Activated CD8-positive, alpha-beta memory T cell treated with anti-CD3 and anti-CD28 coated beads, Interleukin-2, amount 50 U/mL, for 1 hour (primary cell): ENCODE data around the gene PGLYRP2.
"Not testable (repeated sequence)": the region's sequence is repeated elsewhere in the genome, so short reads cannot be mapped to it uniquely, and the experiment has no call there.

ENCODE experiments used
- DNase-seq: peaks from one replicate; pipeline ENCODE4 v3.0.0-alpha.2; 2020; ENCODE audit errors: extremely low read depth

PGLYRP2 gene

DNA sequence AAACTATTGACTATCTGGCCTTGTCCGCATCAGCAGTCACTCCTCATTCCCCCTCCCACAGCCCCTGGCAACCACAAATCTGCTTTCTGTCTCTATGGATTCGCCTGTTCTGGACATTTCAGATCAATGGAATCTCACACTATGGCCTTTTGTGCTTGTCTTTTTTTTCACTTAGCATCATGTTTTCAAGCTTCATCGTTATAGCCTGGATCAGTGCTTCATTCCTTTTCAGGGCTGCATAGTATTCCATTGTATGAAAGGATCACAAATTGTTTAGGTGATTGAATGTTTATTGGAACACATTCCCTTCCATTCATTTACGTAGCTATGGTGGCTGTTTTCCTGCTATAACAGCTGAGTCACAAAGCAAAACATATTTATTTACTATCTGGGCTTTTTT lies 7.7 kb upstream of the PGLYRP2 start:
- DNase-seq, result no peak

DNA sequence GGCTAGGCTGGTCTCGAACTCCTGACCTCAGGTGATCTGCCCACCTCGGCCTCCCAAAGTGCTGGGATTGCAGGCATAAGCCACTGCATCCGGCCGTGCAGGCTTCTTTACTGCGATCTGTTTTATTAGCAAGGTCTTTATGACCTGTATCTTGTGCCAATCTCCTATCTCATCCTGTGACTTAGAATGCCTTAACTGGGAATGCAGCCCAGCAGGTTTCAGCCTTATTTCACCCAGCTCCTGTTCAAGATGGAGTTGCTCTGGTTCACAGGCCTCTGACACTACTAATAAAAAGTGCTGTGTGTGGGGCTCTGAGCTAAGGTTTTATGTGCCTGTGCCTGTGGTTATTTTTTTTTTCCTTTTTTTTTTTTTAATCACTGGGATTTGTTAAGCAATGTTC lies 6.5 kb upstream of the PGLYRP2 start:
- DNase-seq, result not testable (repeated sequence)

DNA sequence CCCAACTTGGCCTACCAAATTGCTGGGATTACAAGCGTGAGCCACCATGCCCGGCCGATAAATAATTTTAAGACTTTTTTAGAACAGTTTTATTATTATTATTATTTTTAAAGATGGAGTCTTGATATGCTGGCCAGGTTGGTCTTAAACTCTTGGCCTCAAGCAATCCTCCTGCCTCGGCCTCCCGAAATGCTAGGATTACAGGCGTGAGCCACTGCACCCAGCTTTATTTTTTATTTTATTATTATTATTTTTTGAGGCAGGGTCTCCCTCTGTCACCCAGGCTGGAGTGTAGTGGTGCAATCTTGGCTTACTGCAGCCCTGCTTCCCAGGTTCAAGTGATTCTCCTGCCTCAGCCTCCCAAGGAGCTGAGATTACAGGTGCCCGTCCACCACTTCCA lies 1.7 kb upstream of the PGLYRP2 start:
- not testable (repeated sequence) for DNase-seq

DNA sequence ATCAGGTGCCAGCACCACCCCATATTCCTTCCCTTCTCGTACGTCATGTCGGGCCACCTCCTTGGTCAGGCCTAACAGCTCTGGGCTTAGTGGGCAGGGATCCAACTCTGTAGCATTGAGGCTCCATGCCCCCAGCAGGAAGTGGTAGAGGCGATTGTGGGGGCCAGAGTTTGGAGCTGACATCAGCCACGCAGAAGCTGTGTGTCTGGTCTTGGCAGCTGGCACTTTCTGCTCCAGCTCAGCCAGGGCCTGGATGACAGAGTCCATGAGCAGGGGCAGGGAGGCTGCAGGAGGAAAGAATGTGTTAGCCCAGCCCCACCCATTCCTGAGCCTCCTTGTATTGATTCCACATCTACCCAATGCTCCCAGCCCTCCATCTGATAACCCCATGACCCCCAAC lies 3.0 kb downstream of the PGLYRP2 start:
- no peak for DNase-seq

DNA sequence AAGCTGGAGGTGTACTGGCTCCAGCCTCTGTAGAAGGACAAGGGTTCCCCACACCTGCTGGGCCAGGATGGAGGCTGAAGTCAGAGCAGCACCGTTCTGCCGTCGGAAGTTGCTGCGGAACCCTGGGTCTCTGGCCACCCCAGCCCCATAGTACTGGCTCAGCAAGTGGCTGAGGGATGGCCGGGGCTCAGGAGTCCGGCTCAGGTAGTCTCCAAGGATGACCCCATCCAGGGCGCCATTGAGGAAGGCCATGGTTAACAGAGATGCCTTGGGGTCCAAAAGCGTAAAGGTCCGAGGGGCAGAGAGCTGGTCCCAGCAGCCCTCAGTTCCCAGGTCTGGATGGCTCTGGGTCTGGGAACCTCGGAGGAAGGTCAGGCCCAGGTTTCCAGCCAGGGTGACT lies 3.7 kb downstream of the PGLYRP2 start:
- no peak for DNase-seq

DNA sequence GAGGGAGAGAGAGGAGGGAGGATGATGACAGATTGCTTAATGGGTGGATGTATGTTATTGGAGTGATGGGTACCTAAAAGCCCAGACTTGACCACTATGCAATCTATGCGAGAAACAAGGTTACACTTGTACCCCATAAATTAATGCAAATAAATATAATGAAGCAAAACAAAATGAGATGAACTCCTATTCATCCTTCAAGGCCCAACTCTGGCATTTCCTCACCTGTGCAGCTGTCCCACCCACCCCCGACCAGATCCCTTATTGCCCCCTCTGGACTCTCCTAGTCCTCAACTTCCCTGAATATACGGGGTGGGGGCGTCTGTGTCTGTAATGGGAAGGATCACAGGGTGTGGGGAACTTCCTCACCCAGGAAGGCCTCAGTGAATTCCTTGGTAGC lies 4.1 kb downstream of the PGLYRP2 start:
- DNase-seq, result no peak

DNA sequence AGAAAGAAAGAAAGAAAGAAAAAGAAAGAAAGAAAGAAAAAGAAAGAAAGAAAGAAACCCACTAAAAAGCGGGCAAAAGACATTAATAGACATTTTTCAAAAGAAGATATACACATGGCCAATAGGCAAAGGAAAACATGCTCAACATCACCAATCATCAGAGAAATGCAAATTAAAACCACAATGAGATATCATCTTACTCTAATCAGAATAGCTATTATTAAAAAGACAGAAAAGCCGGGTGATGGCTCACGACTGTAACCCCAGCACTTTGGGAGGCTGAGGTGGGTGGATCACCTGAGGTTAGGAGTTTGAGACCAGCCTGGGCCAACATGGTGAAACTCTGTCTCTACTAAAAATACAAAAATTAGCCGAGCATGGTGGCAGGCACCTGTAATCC lies 5.5 kb downstream of the PGLYRP2 start:
- DNase-seq, result not testable (repeated sequence)

DNA sequence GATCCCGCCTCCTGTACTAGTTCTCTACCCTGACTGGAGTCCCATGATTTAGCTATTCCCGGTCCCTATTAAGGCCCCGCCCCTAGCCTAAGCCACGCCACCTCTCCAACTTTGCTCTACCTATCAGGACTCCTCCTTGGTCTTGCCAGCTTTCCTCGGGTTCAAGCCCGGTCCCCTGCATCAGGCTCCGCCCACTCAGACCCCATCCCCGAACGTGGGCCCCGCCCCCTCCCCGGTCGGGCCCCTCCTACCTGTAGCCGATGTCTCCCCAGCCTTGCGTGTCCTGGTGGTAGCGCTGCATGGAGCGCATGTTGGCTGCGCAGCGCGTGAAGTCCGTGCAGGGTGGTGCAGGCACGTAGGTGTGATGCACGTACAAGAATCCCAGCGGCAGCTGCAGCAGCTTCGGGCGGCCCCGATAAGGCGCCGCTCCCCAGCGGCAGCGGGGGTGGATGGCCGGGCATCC lies 7.6 kb downstream of the PGLYRP2 start:
- no peak for DNase-seq

DNA sequence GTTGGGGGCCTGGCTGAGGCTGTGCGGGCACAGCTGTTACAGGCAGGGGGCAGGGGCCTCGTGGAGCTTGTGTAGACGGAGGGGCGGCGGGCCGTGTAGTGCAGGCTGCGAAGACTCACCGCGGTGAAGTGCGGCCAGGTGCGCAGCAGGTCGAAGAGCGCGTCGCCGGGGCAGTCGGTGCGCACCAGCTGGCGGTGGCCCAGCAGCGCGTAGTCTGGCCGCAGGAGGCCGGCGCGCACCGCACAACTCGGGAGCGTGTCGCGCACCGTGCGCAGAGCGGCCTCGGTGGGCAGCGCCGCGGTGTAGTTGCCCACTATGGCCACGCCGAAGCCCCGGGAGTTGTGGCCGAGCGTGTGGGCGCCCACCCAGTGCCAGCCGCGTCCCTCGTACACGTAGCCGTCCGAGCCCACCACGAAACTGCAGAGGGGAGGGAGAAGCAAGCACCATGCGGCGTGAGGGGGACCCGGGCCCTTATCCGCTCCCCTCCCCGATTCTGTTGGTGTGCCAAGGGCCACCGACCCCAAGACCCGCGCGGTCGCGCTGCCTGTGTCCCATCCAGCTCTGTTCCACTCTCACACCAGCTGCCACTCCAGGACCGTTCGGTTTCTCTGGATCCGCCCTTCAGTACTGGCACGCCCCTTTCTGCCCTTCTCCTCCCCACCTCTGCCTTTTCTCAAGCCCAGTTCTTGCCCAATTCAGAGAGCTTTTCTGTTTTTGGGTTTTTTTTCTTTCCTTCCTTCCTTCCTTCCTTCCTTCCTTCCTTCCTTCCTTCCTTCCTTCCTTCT lies 9.6 kb downstream of the PGLYRP2 start:
- no peak for DNase-seq

DNA sequence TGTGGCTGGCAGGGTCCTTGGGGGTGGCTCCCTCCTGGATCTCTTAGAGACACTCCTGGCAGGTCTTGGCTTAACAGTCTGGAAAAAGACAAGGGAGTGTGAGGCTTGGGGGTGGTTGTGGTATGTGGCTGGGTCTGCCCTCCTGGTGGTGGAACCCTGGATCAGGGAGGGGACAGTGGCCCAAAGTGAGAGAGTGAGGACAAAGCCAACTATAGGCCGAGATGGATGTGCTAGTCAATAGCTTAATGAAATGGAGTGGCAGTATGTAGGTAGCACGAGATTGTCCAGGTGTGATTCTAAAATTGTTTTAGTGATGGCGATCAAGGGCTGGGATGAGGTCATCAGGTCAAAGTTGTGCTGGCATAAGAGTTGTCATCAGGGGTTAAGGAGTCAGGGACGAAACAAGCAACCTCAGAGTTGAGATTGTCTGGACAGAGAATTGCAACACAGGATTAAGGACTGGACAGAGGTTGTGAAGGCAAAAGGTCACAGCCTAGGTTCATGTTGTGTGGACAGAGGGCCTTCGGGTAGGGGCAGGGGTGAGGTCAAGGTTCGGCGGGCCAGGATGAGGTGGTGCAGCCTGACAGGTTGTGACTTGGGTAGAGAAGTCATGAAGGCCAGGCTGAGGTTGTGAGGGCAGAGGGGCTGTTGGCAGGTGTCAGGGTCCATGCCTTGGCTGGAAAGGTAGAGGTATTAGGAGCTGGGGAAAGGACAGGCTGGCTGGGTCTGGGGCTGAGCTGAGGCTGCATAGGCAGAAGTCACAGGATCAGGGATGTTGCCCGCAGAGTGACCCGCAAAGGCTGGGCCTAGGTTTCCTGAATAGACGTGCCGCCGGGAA lies 10.4 kb downstream of the PGLYRP2 start:
- DNase-seq, result no peak

DNA sequence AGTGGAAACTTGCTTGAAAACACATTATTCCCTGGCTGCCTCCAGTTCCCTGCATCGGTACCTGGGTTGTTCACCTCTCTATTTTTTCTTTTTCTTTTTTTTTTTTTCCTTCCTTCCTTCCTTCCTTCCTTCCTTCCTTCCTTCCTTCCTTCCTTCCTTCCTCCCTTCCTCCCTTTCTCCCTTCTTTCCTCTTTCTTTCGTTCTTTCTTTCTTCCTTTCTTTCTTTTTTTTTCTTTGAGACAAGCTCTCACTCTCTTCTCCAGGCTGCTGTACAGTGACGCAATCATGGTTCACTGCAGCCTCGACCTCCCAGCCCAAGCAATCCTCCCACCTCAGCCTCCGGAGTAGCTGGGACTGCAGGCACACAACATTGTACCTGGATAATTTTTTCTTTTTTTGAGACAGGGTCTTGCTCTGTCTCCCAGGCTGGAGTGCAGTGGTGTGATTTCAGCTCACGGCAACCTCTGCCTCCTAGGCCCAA lies 11.5 kb downstream of the PGLYRP2 start:
- no peak for DNase-seq

DNA sequence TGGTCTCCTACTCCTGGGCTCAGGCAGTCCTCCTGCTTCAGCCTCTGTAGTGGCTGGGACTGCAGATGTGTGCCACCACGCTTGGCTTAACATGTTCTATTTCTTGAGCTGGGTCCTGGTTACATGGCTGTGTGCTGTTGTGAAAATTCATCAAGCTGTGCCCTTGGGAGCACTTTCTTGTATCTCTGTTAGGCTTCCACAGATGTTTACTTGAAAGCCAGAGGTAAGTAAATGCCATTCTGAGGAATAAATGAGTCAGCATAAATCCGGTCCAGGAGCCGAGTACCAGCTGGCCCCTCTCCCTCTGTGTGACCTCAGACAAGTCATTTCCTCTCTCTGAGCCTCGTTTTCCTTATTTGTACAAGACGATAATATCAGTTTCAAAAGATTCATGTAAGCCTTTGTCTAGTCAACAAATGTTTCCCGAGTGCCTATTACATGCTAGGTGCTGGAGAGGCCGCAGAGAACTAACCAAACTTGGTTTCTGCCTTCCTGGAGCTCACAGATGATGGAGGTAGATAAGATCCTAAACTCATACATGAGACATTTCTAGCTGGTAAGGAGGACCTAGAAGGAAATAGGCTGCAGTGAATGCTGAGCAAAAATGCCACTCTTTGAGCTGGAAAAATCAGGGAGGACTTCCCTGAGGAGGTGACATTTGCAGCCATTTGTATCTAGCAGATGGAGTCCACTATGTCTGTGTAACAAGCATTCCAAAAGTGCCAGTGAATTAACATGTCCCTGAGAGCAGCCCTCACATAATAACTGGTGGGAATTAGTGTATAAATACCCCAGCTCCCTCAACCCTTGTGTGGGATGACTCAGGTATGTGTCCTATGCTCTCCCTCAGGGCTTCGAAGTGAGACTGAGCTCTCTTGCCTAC lies 12.2 kb downstream of the PGLYRP2 start:
- peak; percentile 49 for DNase-seq

DNA sequence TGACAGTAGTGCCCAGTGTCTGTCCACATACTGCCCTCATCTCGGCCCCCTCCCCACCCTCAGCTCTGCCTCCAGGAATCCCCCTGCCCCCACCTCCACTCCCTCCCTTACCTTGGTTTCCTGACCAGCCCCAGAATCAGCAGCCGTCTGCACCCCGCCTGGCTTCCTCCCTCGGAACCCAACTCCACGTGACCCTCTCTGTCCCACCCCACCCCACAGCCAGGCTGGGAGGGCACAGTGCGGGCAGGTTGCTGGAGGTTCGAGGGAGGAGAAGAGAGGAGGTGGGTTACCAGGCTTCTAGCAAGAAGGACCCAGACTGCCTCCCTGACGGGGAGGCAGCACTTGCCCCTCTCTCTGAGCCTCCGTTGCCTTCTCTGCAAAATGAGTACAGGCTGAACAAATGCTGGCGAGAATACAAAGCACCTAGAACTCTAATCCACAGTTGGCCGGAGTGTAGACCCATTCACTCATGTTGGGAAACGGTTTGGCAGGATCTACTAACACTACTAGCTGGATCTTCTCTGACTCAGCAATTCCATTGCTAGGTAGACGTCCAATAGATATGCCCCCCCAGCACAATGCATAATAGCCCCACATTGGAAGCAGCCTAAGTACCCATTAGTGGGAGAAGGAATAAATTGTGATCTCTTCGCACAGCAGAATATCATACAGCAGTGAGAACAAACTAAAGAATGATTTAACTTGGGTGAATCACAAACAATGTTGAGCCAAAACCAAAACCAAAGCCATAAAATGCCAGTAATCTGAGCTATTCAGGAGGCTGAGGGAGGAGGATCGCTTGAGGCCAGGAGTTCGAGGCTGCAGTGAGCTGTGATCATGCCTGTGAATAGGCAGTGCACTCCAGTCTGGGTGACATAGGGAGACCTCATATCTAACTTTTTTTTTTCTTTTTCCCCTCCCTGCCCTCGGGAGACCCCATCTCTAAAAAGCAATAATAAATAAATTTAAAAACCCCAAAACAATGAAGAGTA lies 14.6 kb downstream of the PGLYRP2 start, which contains the start of gene RASAL3:
Gene RASAL3, minus strand, starts transcription at position 151 of the 992 bp plus-strand sequence. CDS start 186 bp downstream, outside the sequence.
- peak; percentile 32 for DNase-seq

DNA sequence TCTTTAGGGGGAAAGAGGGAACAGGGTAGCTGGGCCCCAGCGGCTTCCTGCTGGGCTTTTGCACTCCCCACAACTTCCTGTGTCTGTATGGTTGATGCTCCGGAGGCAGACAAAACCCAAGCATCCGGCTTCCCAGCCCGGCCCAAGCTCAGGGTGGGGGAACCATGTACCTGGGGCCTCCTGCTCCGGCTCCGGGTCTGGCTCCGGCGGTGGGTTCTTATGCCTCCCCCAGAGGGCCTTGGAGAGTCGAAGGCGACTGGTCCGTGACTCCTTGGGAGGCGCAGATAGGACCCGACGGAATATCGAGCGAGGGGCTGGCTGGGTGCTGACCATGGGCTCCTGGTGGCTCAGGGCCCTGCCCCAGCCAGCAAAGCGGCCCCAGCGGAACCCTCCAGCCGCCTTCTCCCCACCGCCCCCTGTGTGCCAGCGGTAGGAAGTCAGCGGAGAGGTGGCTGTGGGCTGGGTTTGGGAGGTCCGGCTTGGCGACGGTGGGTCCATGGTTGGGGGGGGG lies 15.4 kb downstream of the PGLYRP2 start:
- DNase-seq, result peak; percentile 32

DNA sequence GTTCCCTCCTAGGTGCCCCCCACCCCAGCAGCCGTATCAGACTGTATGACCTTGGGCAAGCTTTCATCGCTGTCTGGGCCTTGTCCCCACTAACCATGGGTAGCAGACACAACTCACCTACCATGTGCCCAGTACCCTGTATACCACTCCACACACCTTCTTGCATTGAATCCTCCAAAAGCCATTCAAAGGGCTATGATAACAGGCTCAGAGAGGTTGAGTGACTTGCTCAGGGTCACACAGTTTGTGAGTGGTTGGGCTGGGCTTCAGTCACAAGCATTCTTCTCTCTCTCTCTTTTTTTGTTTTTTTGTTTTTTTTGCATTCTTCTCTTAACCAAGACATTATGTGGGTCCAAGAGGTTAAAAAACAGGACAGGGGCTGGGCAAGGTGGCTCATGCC lies 17.6 kb downstream of the PGLYRP2 start:
- DNase-seq, result no peak

DNA sequence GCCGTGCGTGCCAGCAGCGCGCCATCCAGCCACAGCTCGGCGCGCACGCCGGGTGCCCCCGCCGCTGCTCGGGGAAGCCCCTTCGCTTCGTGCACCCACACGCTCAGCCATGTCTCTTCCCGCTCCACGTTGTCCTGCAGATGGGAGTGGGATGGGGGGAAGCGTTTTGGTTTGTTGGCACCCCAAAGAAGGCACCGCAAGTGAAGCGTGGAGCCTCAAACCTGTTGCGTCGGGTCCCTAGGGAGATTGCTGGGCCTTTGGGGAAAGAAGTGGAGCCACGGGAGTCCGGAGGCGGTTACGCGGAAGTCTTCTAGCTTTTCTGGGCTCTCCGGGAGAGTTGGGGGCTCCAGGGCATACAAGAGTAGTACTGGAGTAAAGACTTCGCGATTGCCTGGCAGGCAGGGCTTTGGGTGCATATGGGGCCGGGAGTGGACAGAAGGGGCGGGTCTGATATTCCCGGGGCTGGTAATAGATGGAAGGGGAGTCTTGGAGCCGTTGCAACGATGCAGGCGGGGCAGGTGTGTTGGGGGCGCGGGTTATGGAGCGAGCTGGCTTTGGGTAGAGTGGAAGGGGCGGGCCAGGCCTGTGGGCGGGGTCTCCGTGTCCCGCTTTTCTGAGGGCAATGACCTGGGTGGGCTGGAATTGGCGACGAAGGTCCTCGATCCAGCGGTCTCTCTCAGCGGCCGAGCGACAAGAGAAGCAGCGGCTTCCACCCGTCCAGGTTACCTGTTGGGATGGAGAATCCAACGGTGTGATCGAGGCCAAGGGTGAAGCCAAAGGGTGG lies 21.4 kb downstream of the PGLYRP2 start:
- no peak for DNase-seq

DNA sequence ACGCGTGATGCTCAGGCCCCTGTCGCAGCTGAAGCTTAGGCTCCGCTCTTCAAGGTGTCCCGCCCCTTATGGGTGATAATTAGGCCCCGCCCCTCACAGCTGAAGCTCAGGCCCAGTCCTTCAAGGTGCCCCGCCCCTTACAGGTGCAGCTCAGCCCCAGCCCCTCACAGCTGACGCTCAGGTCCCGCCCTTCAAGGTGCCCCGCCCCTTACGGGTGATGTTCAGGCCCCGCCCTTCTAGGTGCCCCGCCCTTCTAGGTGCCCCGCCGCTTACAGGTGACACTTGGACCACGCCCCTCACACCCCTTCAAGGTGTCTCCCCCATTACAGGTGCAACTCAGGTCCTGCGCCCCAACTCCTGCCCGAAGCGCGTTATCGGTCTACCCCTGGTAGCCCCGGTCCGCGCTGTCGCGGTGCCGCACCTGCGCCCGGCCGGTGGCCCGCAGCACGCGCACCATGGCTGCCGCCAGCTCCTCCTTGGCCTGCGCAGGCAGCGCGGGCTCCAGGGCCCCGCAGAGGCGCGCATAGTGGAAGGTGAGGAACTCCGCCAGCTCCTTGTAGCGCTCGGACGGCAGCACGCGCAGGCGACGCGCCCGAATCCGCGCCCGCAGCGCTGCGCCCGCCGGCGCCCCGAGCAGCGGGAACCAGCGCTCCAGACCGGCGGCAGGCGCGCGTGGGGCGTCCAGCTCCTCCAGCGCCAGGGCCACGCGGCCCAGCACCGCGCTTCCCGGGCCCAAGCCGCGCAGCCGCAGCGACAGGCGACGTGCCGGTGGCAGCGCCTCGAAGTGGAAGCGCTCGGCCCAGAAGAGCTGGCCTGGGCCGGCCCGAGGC lies 22.2 kb downstream of the PGLYRP2 start:
- DNase-seq, result no peak

DNA sequence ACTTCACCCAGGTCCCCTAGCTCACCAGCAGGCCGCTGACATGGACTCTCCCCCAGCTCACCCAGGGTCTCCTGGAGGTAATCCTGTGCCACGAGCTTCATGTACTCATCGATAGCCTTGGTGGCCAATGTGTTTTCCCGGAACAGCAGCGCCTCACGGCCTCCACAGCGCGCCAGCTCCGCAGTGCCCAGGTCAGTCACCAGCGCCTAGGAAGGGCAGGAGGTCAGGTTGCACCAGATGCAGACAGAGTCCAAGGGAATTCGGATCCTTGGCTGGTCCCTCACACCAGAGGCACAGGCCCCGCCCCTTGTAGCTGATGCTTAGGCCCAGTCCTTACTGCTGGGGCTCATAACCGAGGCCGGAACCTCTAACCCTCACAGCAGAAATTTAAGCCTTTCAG lies 22.9 kb downstream of the PGLYRP2 start:
- no peak for DNase-seq

DNA sequence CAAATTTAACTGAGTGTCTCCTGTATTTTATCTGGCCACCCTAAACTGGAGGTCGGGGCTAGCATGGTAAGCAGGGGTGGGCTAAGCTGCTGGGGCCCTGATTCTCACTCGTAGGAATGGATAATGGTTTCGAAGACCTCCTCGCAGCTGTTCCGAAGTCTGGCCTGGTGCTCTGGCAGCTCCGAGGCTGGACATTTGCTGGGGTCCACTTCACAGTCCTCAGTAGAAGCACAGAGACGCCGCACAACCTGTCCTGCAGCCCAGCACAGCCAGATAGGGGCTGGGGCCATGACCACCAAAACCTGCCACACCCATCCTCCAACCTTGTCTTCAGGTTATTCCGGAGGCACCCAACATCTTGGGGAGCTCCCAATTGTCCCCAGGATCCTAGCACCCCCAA lies 23.3 kb downstream of the PGLYRP2 start:
- DNase-seq, result no peak
